HG02970 (cell line): ENCODE results near the gene SERPINB10.
A peak's percentile ranks its signal among the peaks of the same experiment; 100 is the strongest.
"Not testable (repeated sequence)": the region's sequence is repeated elsewhere in the genome, so short reads cannot be mapped to it uniquely, and the experiment has no call there.

Experiments
- ATAC-seq: cut with Tn5 transposase; IDR thresholded peaks from one replicate; pipeline ENCODE4 v1.9.1; 2021; ENCODE audit warnings: mild to moderate bottlenecking, moderate library complexity, moderate number of reproducible peaks; ENCODE audit not compliant: unreplicated experiment, low FRiP score

SERPINB10 gene

DNA sequence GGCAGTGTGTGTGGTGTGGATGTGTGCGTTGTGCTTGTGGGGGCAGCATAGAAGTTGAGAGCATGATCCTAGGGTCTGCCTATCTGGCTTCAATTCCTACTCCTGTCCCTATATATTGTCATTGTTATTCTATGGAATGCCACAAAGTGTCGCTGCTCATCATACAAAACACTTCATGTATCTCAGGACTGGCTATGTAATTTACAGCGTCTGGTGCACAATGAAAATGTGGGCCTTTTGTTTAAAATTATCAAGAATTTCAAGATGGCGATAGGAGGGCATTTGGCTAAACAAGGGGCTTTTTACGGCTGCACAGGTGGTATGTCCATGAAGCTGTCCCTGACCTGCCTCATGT is 16.8 kb upstream of the SERPINB10 start:
- no peak for ATAC-seq

DNA sequence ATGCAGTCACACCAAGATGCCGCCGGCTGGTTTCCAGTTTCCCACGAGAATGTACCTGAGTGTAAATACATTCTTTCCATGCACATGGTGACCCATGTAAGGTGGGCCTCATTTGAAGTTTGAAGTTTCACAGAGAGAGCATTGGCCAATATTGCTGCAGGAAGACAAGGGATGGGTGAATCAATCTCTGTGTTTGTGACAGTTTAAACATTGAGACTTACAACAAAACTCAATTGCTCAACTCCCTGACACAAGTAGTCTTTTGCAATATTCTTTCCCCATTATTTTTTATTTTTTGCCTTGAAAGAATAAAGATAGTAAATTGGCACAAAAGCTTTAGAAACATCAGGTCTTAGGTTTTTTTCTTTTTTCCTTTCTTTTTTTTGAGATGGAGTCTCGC is 15.2 kb upstream of the SERPINB10 start:
- no peak for ATAC-seq

DNA sequence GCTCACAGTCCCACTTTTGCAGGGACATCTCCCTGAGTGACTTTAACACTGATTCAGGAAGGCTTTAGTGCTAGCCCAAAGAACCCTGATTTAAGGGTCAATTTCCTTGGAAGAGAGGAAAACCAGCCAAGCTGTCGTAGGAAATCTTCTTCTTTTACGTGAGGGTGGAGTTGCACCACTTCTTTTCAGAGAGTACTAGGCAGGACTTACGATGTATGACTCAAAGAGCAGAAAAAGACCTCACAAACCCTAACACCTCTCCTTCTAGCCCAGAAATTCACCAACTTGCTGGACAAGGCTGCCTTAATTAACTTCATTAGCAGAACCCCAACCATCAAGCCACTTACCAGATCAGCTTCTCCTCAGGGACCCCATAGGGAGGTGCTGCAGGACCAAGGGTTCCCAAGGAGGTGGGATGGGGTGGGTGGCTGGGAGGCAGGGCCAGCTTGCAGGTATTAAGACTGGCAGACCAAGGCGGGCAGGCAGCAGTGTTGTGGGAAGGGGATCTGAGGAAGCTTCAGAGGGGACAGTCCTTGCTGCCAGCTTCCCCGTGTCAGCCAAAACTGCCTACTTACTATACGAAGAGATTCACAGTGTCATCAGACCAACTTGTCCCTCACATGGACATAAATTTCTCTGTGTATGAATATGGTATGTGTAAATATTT is 13.5 kb upstream of the SERPINB10 start:
- no peak for ATAC-seq

DNA sequence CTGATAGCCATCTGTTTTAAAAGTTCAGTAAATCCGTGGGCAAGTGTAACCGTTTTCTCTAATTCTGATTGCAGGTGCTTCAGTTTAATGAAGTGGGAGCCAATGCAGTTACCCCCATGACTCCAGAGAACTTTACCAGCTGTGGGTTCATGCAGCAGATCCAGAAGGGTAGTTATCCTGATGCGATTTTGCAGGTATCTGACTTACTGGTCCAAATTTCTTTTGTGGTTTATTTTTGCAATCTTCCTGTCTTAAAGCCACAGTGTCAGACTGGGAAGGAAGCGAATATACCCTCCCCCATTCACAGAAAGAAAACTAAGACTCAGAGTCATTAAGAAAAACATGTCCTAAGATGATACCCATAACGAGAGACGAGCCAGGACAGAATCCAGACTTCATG is 12.6 kb upstream of the SERPINB10 start:
- no peak for ATAC-seq

DNA sequence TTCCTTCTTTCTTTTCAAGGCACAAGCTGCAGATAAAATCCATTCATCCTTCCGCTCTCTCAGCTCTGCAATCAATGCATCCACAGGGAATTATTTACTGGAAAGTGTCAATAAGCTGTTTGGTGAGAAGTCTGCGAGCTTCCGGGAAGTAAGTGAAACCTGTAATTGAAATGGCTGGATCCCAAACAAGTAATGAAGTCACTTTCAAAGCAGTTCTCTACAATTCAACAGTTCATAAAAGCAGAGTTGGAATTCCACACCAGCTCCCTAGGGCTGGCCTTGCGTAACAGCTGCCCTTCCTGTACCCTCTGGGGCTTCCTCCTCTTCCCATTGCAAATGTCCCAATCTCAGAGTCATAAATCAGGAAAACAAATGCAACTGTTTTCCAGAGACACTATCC is 10.7 kb upstream of the SERPINB10 start:
- no peak for ATAC-seq

DNA sequence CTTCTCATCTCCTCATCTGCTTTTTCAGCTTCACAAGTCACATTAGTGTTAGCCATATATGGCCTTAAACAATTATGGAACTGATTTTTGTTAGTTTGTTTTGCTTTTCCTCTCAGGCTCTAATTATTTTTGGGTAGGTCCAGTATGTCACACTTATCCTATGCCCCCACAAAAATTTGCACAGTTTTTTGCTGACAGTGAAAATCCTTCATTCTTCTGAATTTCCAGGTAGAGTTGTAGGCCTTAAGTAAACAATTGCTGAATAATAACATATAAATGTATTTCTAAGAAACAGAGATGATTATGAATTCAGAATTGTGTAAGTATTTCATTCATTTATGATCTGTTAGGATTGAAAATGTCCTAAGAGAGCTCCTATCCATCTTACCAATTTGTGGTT is 8.6 kb upstream of the SERPINB10 start:
- no peak for ATAC-seq

DNA sequence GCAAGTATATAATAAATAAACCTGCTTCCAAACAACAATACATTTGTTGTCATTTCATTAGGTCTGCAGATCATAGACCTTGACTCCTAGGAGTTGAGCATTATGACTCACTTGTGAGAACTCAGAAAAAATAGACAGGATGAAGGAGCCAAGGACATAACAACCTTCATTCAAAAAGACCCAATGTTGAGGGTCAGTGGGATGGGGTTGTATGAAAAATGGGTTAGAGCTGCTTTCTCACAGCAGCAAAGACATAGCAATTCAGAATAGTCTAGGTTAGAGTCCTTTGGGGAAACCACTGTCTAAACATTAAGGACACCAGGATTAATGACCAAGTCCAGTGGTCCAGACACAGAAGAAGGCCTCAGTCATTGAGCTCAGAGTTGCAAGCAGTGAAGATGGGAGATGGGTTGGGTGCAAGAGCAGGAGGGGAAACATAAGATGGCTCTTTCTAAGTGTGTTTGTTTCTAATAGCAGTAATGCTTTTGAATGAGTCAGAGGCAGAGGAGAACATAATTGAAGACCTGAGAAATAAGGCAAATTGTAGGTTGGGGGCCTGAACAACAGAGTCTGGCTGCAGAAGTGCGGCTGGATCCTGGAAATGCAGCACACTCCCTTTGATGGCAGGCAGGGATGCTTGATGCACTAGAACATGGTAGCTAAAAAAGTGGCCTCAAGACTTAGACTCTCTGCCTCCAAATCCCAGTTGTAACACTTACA is 3.7 kb upstream of the SERPINB10 start:
- no peak for ATAC-seq

DNA sequence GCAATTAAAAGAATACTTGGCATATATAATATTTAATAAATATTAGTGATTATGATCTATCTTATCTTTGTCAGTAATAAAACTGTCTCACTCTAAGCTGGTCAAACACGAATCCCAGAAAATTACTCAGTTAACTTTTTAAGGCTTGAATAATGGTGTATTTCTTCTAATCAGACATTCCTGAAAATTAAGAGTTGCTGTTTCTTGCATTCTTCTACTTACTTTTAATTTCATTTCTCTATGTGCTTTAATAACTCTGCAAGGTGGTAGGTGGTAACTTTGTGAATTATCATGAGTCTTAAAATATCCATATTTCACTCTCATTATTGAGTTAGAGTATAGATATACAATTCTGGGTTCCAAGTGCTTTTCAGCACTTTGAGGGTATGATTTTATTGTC is 3.1 kb upstream of the SERPINB10 start:
- no peak for ATAC-seq

DNA sequence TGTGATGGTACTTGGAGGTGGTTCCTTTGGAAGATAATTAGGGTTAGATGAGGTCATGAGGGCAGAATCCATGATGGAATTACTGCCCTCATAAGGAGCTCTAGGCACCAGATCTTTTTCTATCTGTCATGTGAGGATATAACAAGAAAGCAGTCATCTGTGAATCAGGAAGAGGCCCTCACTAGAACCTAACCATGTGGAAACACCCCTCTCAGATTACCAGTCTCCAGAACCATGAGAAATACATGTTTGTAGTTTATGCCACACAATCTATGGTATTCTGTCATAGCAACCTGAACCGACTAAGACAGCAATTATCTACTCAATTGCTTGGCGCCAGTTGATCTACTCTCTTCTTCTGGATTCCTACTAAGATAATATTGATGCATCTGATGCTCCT is 2.4 kb upstream of the SERPINB10 start:
- ATAC-seq: no peak

DNA sequence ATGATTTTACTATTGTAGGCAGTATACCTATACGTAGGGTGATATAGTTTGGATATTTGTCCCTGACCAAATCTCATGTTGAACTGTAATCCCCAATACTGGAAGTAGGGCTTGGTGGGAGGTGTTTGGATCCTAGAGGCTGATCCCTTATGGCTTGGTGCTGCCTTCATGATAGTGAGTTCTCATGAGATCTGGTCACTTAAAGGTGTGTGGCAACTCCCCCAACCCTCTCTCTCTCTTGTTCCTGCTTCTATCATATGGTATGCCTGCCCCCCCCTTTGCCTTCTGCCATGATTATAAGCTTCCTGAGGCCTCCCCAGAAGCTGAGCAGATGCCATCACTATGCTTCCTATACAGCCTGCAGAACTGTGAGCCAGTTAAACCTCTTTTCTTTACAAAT is 1.7 kb upstream of the SERPINB10 start:
- no peak for ATAC-seq

DNA sequence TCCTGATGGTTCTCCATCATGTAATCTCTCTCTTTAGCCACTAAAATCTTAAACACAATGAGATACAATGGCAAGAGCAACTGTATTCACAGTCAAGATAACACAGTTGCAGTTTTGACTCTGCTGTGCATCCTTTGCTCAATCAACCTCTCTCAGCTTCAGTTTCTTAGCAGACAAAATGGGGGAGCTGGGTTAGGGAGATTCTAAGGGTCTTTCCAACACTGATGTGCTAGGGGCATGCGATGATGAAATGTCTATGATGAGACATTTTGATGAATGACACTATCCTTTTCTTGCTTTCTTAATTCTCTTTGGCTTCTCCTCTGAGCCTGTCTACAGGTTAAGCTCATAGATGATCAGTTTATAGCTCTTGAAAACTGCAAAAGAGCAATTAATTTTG is 1.1 kb downstream of the SERPINB10 start:
- no peak for ATAC-seq

DNA sequence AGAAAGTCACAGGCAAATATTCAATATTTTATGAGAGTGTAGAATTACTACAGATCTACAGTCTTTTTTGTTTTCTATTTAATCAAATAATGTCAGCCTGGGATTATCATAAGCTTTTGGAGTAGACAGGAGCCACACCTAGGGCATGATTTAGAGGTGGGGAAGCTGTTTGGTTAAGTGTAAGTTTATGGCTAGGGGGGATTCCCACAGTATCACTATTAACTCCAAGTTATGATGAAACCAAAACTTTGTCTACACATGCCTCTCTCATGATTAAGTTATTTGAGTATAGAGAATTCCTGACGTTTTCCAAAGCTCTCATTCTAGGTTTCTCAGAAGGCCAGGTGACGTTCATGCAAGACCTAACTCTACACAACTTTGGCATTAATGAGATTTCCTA is 2.1 kb downstream of the SERPINB10 start:
- ATAC-seq: no peak

DNA sequence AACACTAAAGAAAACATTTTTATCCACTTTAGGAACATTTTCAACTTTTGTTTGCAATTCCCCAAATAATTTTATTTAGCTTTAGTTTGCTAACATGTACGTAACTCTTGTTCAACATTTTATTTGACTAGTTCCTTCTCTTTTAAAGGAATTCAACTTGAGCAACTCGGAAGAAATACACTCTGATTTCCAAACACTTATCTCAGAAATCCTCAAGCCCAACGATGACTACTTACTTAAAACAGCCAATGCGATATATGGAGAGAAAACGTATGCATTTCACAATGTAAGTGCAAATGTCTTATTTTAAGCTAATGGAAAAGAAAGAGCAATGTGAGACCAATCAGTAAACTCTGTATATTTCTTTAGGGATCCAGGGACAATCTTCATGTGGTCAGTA is 10.1 kb downstream of the SERPINB10 start:
- ATAC-seq: no peak

DNA sequence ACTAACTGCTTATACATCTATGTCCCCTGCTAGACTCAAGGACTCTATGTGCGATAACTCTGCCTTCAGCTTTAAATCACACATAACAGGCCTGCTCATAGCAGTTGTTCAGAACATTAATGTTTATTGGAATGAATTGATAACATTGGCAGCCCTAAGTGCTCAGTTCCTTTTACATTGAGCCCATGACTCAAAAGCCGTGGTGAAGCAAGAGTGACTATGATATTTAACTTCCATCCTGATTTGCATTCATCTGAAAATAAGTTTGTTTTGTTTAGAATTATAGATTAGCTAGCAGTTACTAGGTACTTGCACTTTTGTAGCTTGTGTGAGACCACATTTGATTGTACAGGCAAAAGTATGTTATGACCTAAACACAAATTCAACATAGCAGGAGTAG is 14.3 kb downstream of the SERPINB10 start:
- ATAC-seq: no peak

DNA sequence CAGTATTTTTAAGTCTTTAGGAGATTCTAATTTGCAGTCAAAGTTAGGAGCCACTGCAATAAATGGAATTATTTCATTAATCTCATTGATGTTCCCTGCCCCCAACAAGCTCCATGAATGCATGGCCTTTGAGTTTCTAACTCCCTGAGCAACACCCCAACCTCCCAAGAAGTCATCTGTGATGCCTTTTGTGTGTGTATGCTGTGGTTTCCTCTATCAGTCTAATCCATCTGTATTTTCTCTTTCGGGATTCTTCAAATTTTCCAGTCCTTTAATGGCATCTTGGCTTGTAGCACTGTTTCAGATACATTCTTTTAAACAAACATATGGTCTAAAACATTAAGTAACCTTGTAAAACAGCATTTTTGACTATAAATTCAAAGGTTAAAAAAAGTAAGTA is 16.8 kb downstream of the SERPINB10 start:
- no peak for ATAC-seq

DNA sequence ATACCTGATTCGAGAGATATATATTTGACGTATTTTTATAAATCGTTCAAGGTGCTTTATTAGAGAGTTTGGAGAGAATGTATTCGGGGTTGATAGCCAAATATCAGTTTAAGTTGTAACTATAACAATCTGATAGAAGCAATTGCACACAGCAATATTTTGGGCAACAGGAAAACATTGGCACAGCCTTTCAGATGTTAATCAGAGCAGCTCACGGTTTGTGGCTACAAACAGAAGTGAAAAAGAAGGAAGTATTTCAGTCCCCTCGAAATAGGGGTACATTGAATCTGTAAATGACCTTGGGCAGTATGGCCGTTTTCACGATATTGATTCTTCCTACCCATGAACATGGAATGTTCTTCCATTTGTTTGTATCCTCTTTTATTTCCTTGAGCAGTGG is 20.6 kb downstream of the SERPINB10 start:
- ATAC-seq: no peak

DNA sequence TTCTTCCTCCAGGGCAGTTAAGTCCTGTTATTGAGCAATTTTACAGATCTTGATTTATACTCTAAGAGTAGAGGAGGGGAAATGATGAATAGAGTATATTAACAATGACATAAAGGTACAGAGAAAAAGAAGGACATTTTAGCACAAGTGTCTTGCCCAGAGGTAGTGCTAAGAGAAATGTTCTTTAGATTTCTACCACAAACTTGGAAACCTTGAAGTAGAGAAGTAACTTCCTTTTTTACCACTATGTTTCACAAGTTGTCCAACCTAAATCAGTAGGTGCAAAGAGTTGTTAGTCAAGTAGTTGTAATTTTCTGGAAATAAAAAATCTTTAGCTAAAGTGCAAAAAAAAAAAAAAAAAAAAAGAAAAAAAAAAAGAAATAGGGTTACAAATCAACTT is 21.6 kb downstream of the SERPINB10 start:
- ATAC-seq: not testable (repeated sequence)

DNA sequence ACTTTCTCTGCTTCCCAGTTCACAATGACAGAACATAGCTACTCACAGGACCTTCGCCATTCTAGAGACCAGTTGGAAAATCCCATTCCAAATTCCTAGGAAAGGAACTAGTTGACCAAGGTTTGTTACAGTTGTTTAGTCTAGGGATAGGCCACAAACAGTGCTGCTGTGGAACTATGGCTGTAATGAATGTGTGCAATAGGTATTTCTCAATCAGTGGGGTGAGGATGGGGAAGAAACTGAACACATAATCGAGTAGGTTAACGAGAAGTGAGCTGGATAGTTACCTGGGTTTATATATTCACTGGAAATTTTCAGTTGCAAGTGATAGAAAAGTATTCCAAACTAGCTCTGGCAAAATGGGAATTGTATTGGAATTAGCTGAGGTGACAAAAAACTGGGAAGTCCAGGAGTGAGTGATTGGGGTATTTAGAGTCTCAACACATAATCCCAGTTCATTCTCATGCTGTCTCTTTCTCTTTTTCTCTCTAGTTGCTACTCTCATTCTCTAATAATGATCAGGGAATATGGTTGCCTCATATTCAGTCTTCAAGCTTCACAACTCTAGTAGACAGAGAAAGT is 23.1 kb downstream of the SERPINB10 start:
- no peak for ATAC-seq

DNA sequence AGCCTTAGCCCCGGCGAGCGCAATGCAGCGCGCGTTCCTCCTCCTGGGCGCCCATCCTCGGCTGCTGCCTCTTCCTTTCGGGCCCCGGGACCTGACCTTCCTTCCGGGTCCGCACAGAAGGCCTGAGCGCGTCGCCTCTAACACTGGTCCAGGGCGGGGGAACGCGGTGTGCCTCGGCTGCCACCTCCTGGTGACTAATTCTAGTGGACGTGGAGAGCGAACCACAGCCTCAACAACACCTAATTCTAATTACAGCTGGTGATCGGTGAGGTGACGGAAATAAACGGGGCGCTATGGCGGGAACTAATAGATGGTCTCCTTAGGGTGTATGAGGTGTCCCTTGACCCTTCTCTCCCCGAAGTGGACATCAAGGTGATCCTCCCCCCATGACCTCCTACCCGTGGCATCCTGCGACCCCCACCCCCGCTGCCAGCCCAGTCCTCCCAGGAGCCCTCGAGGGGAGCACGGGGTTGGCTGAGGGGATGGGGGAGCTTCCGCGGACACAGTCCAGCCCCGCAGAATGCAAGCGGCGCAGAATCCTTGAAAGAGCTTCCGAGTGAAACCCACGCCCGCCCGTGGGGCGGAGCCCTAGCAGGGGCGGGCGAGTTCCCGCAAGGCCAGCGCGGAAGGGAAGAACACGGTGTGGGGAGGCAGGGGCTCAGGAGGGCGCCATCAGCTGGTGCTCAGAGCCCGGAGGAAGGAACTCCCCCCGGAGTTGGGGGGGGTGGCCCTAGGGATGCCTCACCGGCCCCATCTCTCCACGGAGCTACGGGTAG is 28.6 kb downstream of the SERPINB10 start:
- peak; percentile 98 for ATAC-seq

DNA sequence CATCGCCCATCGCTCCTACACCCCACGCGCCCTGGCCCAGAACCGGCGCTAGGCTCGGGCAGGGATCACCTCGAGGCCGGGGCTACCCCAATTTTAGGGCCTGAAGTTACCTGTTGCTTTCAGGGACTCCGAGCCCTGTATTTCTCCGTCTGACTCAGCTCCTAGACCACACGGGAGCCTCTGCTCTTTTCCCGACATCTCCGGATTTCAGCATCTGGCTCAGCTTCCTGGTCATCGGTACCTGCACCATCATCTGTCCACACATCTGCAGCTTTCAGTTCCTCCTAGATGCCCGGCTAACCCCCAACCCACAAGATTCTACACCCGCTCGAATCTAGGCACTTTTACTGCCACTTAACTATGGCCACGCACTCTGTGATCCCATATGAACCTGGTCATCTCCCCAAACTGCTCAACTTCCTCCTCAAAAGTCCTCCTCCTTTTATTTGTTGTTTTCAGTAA is 29.2 kb downstream of the SERPINB10 start:
- no peak for ATAC-seq

DNA sequence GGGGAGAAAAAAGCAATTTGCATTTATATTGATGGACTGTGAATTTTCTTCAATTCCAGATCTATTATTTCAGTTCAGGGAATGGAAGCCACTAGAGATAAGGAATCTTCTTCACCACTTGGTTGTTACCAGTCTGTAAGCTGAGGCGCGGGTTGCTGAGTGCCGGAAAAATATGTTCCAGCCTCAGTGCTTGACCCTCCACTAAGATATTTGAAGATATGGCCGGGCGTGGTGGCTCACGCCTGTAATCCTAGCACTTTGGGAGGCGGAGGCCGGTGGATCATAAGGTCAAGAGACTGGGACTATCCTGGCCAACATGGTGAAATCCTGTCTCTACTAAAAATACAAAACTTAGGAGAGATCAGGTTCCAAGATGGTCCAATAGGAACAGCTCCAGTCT is 32.2 kb downstream of the SERPINB10 start:
- no peak for ATAC-seq
